Loucy (cell line): Measurements from ENCODE around the gene XKR7.

ENCODE experiments used
- CTCF ChIP-seq: fragments of 200-600 bp; sonication (generic); conservative IDR thresholded peaks from 2 replicates; pipeline ENCODE4 v1.5.1; 2014; ENCODE audit warnings: mild to moderate bottlenecking, antibody characterized with exemption, low read length
- EZH2phosphoT487 ChIP-seq: fragments of 200-600 bp; IDR thresholded peaks from 2 replicates; pipeline ENCODE4 v1.6.1; 2018; ENCODE audit warnings: antibody characterized with exemption, mild to moderate bottlenecking, moderate library complexity, borderline replicate concordance

- TF ChIP-seq CTCF (no peak), EZH2phosphoT487 (no peak)
These were observed 78.0 kb downstream of the XKR7 start for GRCh38 chr20:32045999-32046398.
